ENCODE measurements around the gene IPO9. TPM values are rescaled to one million over a fixed set of nuclear protein-coding genes. Genes with fewer than 3 reads are reported as not detected.

IPO9 gene
- total and polyA plus RNA-seq, 8 donors, result 12.4 to 21.2 (median 16.3) TPM

- Histone ChIP-seq H3K9me3 (no peaks in the 10 kb centered on the region), H3K27ac (no peak overlapping the region), H3K36me3 (no peaks in the 10 kb centered on the region), H3K27me3 (no peaks in the 10 kb centered on the region), H3K4me3 (no peak overlapping the region), H3K4me1 (no peaks in the 10 kb centered on the region)
- intact Hi-C loops (cut with DNase I), result no loop called here
- WGBS, 2 donors, result 75 to 80% methylated on average over 5 of the region's 5 CpGs
- ATAC-seq (no peak), DNase-seq (no peak), FAIRE-seq (no peak)
- no peak for TF ChIP-seq CTCF (IDR thresholded peaks at IDR 0.05)
Measured at GRCh38 chr1:201925981-201926645, 97.2 kb downstream of the IPO9 start.

- H3K4me3 ChIP-seq, result no peak overlapping the region
- no peak for ATAC-seq
- H3K9me3 ChIP-seq, result no peaks in the 10 kb centered on the region
- no peaks in the 10 kb centered on the region for H3K4me1 ChIP-seq
- no peak for DNase-seq
- no peak for FAIRE-seq
- intact Hi-C loops (cut with DNase I), result no loop called here
- H3K27me3 ChIP-seq, result no peaks in the 10 kb centered on the region
- WGBS, 2 donors, result 82 to 90% methylated on average over 3 of the region's 3 CpGs
- TF ChIP-seq CTCF (IDR thresholded peaks at IDR 0.05), result no peak
- H3K27ac ChIP-seq, result no peak overlapping the region
- no peaks in the 10 kb centered on the region for H3K36me3 ChIP-seq
Measured at GRCh38 chr1:201928266-201928665, 99.3 kb downstream of the IPO9 start.

- WGBS, 2 donors, result 57 to 66% methylated on average over 4 of the region's 4 CpGs
- FAIRE-seq, result no peak
- H3K27me3 ChIP-seq, result no peaks in the 10 kb centered on the region
- H3K27ac ChIP-seq, result no peak overlapping the region
- DNase-seq, result no peak
- intact Hi-C loops (cut with DNase I), result no loop called here
- TF ChIP-seq CTCF (IDR thresholded peaks at IDR 0.05), result no peak
- no peak for ATAC-seq
- no peak overlapping the region for H3K4me3 ChIP-seq
- no peaks in the 10 kb centered on the region for H3K36me3 ChIP-seq
- H3K9me3 ChIP-seq, result no peaks in the 10 kb centered on the region
- H3K4me1 ChIP-seq, result no peaks in the 10 kb centered on the region
Measured at GRCh38 chr1:201930137-201930536, 101.2 kb downstream of the IPO9 start.

GRCh38 chr1:201930803-201931202 is 101.8 kb downstream of the IPO9 start:
- DNase-seq, result no peak
- H3K36me3 ChIP-seq, result no peaks in the 10 kb centered on the region
- intact Hi-C loops (cut with DNase I), result no loop called here
- H3K9me3 ChIP-seq, result no peaks in the 10 kb centered on the region
- no peaks in the 10 kb centered on the region for H3K27me3 ChIP-seq
- ATAC-seq, result no peak
- no peak for TF ChIP-seq CTCF (IDR thresholded peaks at IDR 0.05)
- WGBS, 2 donors, result 53 to 57% methylated on average over 5 of the region's 5 CpGs
- no peak overlapping the region for H3K4me3 ChIP-seq
- H3K27ac ChIP-seq, result no peak overlapping the region
- no peaks in the 10 kb centered on the region for H3K4me1 ChIP-seq
- FAIRE-seq, result no peak

Small RNA genes lying within 50 kb of the gene (microRNA-seq; reads per million reads assigned to microRNA genes)
- 0 reads per million in 2 donors for gene MIR1231
- gene MIR6739, result 0 reads per million in 2 donors

Other genes with a start within 250 kb of the IPO9 start
- gene SHISA4, start 59.7 kb downstream of the IPO9 start, total RNA-seq, result 1 to 10 TPM; 3.6 to 7.5 (median 4.8) TPM
- 1 to 10 TPM; 7.5 to 9.3 TPM for gene SHISA4, start 59.7 kb downstream of the IPO9 start, polyA plus RNA-seq
- 1 to 10 TPM in 5 of 6 donors, under 1 TPM in 1; 0.67 to 4.5 (median 1.7) TPM for gene LMOD1, start 117.4 kb downstream of the IPO9 start, total RNA-seq
- gene LMOD1, start 117.4 kb downstream of the IPO9 start, polyA plus RNA-seq, result 10 to 100 TPM in 1 of 2 donors, 1 to 10 TPM in 1; 7.1 to 13.6 TPM
- gene TIMM17A, start 126.3 kb downstream of the IPO9 start, total RNA-seq, result 10 to 100 TPM in 5 of 6 donors, 1 to 10 TPM in 1; 7.9 to 17.8 (median 17.1) TPM
- 10 to 100 TPM; 18.1 to 28.2 TPM for gene TIMM17A, start 126.3 kb downstream of the IPO9 start, polyA plus RNA-seq
- 10 to 100 TPM; 19.8 to 37.6 (median 26.5) TPM for gene RNPEP, start 153.5 kb downstream of the IPO9 start, total RNA-seq
- gene RNPEP, start 153.5 kb downstream of the IPO9 start, polyA plus RNA-seq, result 10 to 100 TPM; 29.0 to 43.5 TPM
- 100 to 1,000 TPM in 5 of 6 donors, 10 to 100 TPM in 1; 99.3 to 278 (median 158) TPM for gene ELF3, start 181.4 kb downstream of the IPO9 start, total RNA-seq
- 100 to 1,000 TPM; 284 to 447 TPM for gene ELF3, start 181.4 kb downstream of the IPO9 start, polyA plus RNA-seq